GM19463 (cell line): ENCODE data around the gene SCML2.
A peak's percentile ranks its signal among the peaks of the same experiment; 100 is the strongest.
"Not testable (repeated sequence)": the region's sequence is repeated elsewhere in the genome, so short reads cannot be mapped to it uniquely, and the experiment has no call there.

ENCODE experiments used
- ATAC-seq: cut with Tn5 transposase; IDR thresholded peaks from one replicate; pipeline ENCODE4 v1.9.1; 2021; ENCODE audit warnings: mild to moderate bottlenecking, moderate library complexity; ENCODE audit not compliant: unreplicated experiment

The SCML2 gene

DNA sequence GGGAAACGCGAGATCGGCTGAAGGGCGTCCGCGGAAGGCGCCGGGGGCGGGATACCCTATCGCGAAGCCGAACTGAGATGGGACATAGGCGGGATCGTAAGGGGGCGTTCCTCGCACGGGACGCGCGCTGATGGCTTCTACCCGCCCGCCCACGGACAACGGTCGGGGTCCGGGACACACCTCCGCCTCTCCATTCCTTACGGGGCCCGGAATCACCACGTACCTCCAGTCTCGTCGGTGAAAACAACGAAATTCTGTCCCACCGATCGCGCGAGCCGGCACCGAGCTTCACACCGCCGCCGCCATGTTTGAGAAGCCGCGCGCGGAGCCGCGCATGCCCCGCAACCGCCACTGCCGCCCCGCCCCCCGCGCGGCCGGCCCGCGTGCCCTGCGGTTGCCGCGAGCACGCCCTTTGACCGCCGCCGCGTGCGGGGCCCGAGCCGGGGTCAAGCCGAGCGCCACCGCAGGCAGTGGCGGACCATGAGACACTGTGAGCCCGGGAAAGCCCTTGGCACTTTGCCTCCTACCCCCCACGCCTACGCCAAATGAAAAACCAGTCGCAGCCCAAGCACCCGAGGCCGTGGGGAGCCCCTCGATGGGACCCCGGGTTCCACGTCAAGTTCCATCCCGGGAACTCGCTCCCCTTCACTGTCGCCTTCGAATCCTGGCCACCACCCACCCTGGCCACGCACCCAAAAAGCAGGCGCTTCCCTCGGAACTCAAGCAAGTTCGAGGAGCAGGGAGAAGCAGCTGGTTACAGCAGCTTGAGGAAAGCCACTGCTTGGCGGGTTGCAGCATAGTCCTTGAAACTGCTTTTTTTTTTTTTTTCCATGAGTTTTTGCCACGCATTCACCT lies at the start of gene SCML2:
Gene SCML2 (minus strand): TSS at position 320 of the 855 bp plus-strand sequence. CDS start 20,617 bp downstream, outside the sequence.
- ATAC-seq, result no peak

- ATAC-seq, result no peak
These were observed 47.3 kb upstream of the SCML2 start for GRCh38 chrX:18401848-18402213.

DNA sequence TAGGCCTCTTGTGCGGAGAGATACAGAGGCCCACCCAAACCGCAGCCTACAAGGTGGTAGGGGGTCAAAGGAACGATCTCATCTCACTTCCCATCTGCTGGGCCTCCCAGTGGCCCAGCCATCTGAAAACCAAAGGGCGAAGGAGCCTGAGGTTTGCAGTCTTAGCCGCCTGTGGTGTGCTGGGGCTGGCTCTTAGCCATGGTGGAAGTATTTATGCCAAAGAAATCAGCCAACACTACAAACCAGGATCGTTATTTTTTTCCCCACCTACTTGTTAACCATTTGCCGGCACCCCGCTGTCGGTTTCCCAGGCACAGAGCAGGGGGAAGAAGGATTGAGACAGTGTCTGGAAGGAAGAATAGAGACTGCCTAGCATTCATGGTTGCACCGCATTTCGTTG lies 40.0 kb upstream of the SCML2 start:
- ATAC-seq, result no peak

GRCh38 chrX:18390941-18391538 lies 36.6 kb upstream of the SCML2 start:
- ATAC-seq, result no peak

DNA sequence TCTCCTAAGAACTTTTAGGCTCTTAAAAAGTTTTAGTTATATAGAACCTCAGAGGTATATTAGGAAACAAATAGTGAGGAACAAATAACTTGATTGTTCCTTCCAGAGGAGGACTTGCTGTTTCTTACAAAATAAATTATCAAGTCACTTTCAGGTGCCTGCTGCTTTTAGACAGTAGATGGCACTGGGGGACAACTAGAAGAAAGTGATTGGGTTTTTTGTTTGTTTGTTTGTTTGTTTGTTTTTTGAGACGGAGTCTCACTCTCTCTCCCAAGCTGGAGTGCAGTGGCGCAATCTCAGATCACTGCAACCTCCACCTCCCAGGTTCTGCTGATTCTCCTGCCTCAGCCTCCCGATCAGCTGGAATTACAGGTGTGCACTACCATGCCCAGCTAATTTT lies 35.5 kb upstream of the SCML2 start:
- no peak for ATAC-seq

- ATAC-seq, result peak; percentile 65
These were observed 23.3 kb upstream of the SCML2 start for GRCh38 chrX:18377796-18378195.

GRCh38 chrX:18375131-18375805 lies 20.8 kb upstream of the SCML2 start:
- ATAC-seq, result not testable (repeated sequence)

- ATAC-seq, result not testable (repeated sequence)
These were observed 14.6 kb upstream of the SCML2 start for GRCh38 chrX:18369096-18369495.

DNA sequence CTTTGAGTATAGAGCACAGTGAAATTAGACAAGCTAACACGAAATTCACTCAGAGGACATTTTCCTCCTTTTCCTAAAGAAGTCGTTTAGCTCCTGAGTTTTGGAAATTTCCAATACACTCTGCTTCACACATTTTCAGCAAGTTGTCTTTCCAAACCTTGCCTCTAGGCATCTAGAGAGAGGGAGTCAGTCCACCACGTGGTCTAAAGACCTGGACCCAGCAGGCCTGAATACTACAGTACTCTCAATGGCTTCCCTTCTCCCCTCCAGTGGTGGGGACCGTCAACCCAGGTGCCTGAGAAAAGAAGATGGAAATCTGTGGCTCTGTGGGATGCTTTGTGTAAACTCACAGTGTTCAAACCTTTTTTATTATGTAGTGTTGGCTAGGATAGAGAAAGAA lies 13.9 kb upstream of the SCML2 start:
- ATAC-seq, result no peak

DNA sequence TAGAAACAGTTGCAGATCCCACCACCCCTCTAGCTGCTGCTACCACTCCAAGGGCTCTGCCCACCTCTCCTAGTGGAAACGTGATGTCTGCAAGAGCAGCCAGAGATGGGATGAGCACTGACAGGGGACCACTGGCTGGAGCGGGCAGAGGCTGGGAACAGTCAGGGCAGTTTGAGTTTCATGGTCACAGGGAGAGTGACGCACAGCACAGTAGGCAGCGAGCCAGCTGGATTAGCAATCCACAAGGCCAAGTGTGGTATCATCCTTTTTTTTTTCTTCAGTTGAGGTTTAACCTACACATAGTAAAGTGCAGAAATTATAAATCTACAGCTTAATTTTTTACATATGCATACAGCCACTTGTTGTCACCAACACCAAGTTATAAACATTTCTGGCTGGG lies 6.4 kb upstream of the SCML2 start:
- no peak for ATAC-seq

- no peak for ATAC-seq
These were observed 538 bp downstream of the SCML2 start for GRCh38 chrX:18353931-18354368.

GRCh38 chrX:18351784-18352183 lies 2.7 kb downstream of the SCML2 start:
- no peak for ATAC-seq

DNA sequence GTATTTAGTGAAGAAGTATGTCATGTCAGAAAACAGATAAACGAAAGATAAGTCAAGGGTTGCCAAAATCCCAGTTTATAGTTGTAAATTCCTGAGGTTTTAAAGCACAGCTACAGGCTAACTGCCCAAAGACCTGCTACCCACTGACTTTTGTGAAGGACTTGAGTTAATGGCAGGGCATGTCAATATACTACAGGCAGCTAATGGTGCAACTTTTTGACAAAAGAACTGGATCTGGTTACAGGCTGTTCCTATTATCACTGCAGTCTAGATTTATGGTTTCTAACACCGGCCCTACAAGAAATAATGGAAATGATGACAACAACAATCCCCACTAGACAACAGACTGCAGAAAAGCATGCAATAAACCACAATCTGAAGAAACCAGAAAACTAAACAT lies 6.4 kb downstream of the SCML2 start:
- ATAC-seq, result no peak

GRCh38 chrX:18309401-18309800 lies 45.1 kb downstream of the SCML2 start:
- no peak for ATAC-seq

GRCh38 chrX:18297251-18297650 lies 57.2 kb downstream of the SCML2 start:
- ATAC-seq, result no peak

- ATAC-seq, result no peak
These were observed 59.6 kb downstream of the SCML2 start for GRCh38 chrX:18294893-18295292.

GRCh38 chrX:18291006-18291545 lies 63.4 kb downstream of the SCML2 start:
- ATAC-seq, result no peak

DNA sequence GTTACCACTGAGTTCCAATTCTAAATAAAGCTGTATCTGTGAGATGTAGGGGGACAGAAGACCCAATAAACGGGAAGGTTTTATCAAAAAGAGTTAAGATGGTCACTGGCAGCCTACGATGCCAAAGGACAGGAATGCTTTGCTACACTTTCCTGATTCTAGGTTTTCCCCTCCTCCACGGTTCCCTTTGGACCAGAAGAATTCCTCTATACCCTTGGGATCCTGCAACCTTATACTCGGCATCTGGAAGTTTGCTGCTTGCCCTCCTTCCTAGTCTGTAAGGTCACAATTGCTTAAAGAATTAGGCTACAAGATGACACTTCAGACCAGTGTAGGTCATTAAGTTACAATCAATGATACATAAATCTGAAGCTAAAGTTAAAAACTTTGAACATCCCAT lies 64.3 kb downstream of the SCML2 start:
- ATAC-seq, result no peak

DNA sequence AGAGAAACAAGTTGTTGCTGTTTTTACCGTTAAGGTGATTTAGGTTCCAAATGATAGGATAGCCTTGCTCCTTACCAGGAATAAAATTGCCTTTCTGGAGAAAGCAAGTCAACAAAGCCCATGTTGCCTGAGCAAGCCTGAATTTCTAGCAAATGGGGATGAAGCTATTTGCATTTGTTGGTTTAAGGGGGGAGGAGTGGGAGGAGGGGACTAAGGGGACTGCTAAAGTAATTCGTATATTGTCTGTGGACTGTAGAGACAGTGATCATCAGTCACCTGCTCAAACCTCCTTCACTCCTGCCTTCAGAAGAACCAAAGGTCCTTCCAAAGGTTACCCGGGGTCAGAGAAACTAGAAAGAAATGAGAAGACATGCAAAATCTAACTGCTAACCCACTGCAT lies 65.8 kb downstream of the SCML2 start:
- no peak for ATAC-seq

GRCh38 chrX:18286322-18286831 lies 68.1 kb downstream of the SCML2 start:
- ATAC-seq, result no peak

- no peak for ATAC-seq
These were observed 76.0 kb downstream of the SCML2 start for GRCh38 chrX:18278449-18278848.
